HT1080 (cell line): ENCODE data around the gene FLVCR1. TPM values are rescaled to one million over a fixed set of nuclear protein-coding genes. Genes with fewer than 3 reads are reported as not detected.
A peak's percentile ranks its signal among the peaks of the same experiment; 100 is the strongest.
"Not testable (repeated sequence)": the region's sequence is repeated elsewhere in the genome, so short reads cannot be mapped to it uniquely, and the experiment has no call there.

Source experiments
- DNase-seq: peaks from one replicate; pipeline ENCODE4 v3.0.0-alpha.2; 2015; ENCODE audit warnings: low read depth
- polyA plus RNA-seq, 2 experiments: library from polyadenylated mRNA; depleted of rRNA; stranded (reverse); fragments of >200 nt; gene quantifications; 2 replicates each; pipeline ENCODE4 v1.2.3, GENCODE V29; 2015
- total RNA-seq: library from RNA; depleted of rRNA; stranded (reverse); fragments of >200 nt; shearing (Covaris generic); gene quantifications from 2 replicates; pipeline ENCODE4 v1.2.3, GENCODE V29; 2014; rRNA removed

Gene FLVCR1
- 6.9 and 7.9 TPM in 2 replicates for total RNA-seq
- polyA plus RNA-seq (2015; cell fraction: cytosol; rRNA removed) = 2.8 and 2.9 TPM in 2 replicates
- polyA plus RNA-seq (2015; cell fraction: nucleus; rRNA removed) = 9.7 and 12.4 TPM in 2 replicates

DNA sequence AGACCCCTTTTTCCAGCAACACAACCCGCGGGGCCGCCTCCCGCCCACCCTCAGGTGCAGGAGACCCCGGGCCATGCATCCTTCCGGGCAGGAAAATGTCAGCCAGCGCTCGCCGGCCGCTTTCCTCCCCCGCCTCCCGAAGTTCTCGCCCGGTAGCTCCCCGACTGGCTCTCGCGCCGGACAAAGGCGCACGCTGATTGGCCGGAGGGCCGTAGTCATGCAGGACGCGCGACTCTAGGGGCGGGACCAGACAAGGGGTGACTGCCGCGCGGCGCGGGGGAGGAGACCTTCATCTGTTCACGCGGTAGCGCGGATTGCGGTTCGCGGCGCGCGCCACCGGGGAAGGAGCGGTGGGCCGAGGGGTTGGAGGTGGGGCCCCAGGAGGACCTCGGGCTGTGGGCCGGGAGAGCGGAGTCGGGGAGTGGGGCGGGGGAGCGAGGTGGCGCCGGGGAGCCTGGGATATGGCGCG is at the start of gene FLVCR1:
Gene FLVCR1, plus strand, starts transcription at position 284 of the 469 bp plus-strand sequence. Its CDS starts 178 bp downstream, at position 462.
- DNase-seq = peak; percentile 91

DNA sequence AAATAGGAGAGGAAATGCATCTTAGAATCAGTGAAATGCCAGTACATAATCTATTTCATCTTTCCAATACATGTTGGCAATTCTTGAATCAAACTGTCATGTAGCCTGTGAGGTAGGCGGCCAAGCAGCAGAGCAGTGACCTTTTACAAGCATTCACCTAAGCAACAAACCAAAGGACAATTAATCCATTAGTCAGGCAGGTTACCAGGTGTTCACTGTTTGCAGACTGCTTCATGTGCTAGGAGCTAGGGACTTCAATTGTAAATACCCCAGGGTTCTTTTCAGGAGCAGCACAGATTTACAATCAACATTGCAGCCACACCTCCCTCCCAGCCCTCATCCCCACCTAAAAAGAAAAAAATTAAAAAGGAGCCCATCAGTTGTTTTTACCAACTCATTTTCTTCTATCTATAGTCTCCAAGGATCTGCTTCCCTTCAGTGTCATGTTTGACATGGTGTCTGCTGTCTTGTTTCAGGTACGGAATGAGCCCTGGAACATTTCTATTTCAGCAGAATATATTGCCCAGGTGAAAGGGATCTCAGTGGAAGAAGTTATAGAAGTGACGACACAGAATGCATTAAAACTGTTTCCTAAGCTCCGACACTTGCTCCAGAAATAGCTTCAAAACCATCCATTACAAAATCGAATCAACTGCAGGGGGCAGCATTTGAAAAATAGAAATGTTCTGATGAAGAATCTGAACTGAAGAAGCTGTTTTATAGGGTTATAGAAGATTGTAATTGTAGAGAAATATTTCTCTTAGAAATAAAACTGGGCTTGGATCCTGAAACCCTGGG is 43.3 kb upstream of the FLVCR1 start:
- no peak for DNase-seq

DNA sequence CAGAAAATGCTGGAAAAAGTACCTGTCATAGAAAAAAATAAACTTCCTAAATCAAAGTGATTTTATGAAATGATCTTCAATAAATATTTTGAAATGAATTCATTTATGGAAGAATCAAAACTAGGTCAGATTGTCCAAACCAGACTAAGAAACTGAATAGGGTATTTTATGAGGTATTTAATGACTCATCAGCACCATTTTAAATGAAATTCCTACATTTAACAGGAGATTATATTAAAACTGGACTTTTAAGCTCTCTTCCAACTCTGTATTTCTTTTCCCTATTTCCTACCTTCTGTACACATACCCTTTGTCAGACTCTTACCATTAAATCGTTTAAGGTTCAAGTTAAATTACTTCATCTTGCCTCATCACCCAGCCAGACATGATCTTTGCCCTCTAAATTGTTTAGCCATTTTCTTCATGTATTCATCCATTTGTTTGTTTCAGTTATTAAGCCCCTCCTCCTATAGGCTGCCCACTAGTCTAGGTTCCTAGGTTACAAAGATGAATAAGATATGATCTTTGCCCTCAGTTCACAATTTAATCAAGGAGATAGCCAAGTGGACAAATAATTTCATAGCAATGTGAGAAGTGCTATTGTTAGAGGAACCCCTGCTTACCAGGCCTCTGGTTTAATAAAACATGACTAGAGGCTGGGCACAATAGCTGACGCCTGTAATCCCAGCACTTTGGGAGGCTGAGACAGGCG is 41.4 kb upstream of the FLVCR1 start:
- no peak for DNase-seq

DNA sequence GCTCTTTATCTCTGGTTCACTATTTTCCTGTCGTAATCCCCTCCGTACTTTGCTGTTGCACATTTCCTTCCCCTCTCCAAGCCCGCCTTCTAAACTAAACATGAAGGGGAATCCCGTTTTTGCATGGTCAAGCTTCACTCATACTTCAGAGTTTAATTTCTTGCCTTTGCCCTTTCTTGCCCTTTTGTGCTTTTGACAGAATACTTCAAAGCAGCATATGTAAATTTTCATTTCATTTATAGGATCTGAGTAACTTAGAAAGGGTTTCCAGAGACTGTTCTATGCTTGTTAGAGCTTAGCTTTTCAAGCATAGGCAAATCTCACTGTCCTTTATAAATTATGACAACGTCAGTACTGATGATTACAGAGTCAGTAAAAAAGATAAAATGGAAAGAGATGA is 38.3 kb upstream of the FLVCR1 start:
- no peak for DNase-seq

DNA sequence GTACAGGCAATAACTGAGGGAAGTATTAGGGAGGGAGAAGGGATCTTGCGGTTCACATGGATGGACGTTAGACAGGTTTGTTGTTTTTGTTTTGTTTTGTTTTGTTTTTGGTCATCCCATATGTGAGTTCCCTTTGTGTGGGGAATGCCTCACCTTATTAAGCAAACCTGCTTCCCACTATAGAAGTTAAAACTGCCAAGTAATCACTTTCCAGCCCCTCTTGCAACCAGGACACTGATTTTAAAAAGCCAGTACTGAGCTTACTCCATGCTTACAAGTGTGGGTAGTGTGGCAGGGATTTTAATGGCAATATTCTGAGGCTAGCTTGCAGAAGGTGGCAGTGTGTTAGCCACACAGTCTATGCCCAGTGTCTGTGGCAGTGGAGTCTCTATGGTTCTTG is 37.1 kb upstream of the FLVCR1 start:
- no peak for DNase-seq

DNA sequence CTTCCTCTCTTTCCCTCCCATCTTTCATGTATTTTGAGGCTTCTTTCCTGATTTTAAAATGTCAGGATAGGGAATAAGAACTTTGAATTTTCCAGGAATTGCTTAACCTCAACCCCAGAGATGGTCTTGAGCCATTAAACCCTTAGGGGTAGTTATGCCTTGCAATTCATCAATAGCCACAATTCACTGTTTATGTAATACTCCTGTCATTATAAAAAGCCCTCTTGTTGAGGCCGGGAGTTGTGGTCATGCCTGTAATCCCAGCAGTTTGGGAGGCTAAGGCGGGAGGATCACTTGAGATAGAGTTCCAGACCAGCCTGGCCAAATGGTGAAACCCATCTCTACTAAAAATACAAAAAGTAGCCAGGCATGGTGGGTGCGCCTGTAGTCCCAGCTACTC is 35.1 kb upstream of the FLVCR1 start:
- DNase-seq = no peak

DNA sequence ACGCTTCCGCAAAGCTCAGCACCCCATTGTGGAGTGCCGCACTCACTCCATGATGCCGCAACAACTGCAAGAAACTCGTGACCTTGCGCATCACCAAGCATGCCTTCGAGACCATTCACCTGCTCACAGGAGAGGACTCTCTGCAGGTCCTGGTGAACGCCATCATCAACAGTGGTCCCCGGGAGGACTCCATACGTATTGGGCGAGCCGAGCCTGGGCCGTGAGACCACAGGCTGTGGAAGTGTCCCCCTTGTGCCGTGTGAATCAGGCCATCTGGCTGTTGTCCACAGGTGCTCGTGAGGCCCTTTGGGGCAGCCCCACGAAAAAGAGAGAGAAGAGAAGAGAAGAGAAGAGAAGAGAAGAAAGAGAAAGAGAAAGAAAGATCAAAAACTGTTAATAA is 33.9 kb upstream of the FLVCR1 start:
- no peak for DNase-seq

DNA sequence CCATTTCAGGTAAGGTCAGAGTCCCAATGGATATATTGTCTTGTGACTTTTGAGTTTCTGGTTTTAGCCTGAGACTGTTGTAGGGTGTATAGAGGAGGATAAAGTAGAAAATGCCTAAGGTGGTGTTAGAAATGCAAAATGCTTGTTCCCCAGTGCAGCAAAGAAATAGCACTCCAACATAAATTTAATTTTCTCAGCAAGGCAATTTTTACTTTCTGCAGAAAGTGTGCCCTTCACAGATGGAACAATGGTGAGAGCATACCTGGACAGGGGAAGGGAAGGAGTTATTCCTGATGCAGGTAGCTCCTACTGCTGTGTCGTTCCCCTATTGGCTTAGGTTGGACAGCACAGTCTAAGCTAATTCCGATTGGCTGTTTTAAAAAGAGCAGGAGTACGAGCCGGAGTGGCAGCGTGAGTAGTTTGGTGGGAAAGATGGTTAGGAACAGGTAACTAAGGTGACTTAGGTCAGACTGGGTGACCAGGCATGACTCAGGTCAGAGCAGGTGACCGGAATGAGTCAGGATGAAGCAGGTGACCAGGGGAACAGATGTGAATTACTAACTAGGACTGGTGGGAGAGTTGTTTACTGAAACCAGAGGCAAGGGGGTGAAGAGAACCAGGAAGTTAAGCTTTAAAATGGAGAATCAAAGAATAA is 32.1 kb upstream of the FLVCR1 start:
- DNase-seq = peak; percentile 11

DNA sequence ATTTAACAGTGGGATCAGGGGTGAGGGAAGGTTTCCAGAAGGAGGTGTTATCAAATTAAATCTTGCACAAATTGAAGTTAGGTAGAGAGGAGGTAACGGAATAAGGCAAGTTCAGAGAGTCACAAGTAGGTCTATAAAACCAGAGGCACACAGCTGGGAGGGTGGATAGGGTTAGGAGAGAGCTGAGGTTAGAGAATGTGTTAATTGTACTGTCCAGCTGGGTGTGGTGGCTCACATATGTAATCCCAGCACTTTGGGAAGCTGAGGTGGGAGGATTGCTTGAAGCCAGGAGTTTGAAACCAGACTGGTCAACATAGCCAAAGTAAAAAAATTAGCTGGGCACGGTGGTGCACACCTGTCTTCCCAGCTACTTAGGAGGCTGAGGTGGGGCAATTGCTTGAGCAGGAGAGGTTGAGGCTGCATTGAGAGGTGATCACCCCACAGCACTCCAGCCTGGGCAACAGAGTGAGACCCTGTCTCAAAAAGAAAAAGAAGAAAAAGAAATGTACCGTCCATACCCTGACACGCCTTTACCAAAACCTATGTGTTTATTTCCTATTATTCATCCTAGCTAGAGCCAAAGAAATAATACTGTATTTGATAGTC is 30.8 kb upstream of the FLVCR1 start:
- no peak for DNase-seq

DNA sequence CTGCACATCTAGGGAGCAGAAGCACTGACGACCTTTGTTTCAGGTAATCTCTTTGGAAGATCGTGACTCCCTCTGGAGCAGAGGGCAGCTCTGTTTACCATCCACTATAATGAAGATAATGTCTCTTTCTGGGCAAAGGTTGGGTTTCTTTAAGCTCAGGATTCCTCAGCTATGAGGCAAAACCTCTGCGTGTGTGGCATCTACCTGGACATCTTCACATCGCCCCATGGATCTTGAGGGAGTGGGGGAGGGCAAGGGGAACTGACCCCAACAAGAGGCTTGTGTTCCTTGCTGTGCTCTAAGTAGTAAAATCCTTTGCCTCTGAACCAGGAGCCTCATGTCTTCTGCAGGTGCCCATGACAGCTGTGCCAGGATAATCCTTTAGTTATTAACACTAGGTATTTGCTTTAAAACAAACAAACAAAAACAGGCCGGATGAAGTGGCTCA is 30.2 kb upstream of the FLVCR1 start:
- DNase-seq = no peak

DNA sequence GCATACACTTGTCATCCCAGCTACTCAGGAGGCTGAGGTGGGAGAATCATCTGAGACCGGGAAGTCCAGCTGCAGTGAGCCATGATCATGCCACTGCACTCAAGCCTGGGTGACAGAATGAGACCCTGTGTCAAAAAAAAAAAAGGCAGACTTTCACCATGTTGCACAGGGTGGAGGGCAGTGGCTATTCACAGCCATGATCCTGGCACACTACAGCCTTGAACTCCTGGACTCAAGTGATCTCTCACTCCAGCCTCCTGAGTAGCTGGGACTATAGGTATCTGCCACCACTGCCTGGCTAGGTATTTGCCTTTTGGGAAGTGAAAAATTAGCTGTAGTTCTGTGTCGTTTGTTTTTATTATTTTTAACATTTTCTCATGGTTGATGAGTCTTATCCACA is 29.7 kb upstream of the FLVCR1 start:
- no peak for DNase-seq

DNA sequence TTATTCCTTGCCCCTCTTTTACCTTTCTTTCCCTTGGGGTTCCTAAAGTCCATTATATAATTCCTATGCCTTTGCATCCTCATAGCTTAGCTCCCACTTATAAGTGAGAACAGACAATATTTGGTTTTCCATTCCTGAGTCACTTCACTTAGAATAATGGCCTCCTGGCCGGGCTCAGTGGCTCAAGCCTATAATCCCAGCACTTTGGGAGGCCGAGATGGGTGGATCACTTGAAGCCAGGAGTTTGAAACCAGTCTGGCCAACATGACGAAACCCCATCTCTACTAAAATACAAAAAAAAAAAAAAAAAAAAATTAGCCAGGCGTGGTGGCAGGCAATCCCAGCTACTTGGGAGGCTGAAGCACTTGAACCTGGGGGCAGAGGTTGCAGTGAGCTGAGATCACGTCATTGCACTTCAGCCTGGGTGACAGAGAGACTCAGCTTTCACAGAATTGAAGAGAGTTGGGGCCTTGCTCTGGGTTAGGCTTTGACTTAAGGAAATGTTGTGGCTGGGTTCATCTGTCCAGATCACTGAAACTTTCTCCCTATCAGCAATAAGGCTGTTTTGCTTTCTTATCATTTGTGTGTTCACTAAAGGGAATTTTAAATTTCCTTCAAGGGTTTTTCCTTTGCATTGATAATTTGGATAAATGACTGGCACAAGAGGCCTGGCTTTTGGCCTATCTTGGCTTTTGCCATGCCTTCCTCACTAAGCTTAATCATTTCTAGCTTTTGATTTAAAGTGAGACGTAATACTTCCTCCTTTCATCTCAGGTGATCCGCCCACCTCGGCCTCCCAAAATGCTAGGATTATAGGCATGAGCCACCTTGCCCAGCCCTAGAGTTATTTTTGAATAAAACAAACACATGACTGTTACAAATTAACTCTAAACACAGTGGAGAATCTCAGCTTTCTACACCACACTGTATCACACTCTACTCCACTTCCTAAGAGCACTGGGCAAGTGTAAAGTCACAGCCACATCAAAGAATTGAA is 24.6 kb upstream of the FLVCR1 start:
- DNase-seq = not testable (repeated sequence)

DNA sequence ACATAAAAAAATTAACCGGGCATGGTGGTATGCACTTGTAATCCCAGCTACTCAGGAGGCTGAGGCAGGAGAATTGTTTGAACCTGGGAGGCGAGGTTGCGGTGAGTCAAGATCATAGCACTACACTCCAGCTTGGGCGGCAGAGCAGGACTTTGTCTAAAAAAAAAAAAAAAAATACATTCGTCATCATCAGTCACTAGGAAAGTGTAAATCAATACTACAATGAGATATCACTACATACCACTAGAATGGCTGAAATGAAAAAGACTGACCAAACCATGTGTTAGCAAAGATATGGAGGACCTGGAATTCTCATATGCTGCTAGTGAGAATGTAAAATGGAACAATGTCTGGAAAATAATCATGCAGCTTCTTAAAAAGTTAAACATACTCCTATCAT is 19.9 kb upstream of the FLVCR1 start:
- DNase-seq = peak; percentile 58

DNA sequence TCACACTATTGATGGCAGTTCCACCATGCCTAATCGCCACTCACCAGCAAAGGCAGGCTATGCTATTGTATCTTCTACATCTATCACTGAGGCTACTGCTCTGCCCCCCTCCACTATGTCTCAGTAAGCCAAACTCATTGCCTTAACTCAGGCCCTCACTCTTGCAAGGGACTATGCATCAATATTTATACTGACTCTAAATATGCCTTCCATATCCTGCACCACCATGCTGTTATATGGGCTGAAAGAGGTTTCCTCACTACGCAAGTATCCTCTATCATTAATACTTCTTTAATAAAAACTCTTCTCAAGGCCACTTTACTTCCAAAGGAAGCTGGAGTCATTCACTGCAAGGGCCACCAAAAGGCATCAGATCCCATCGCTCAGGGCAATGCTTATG is 13.6 kb upstream of the FLVCR1 start:
- DNase-seq = not testable (repeated sequence)

DNA sequence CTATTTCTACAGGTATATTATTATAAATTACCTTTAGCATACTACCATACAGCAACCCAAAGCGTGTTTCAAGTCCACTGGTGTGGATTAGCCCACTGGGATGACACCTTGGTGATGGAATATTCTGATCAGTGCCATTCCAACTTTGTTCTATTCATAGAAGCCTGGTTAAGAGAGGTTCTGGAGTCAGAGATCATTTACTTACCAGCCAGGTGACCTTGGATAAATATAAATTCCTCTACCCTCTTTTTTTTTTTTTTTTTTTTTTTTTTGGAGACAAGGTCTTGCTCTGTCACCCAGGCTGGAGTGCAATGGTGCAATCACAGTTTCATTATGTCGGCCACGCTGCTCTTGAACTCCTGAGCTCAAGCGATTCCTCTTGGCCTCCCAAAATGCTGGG is 10.5 kb upstream of the FLVCR1 start, which contains the start of gene SPATA45:
Gene SPATA45, minus strand, starts transcription at position 101 of the 400 bp plus-strand sequence. CDS start 11,500 bp downstream, outside the sequence.
- no peak for DNase-seq

DNA sequence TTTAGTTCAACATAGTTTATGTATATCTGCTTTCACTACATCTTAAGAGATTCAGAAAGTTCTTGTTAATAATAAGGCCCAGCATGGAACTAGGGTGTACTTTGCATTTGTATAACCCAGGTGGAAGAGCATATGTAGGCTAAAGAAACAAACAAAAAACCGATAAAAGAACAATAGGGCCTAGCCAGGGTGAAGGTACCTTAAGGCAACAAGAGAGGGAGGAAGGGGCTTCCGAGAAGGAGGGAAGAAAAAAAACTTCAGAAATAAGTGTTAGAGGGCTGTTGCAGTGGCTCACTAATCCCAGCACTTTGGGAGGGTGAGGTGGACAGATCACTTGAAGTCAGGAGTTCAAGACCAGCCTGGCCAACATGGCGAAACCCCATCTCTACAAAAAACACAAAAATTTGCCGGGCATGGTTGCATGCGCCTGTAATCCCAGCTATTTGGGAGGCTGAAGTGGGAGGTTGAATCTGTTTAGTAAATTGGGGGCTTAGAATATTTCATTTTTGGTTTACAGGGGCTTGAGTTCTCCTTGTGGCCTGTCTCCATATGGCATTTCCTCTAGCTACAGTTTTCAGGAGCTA is 5.9 kb upstream of the FLVCR1 start:
- DNase-seq = no peak

DNA sequence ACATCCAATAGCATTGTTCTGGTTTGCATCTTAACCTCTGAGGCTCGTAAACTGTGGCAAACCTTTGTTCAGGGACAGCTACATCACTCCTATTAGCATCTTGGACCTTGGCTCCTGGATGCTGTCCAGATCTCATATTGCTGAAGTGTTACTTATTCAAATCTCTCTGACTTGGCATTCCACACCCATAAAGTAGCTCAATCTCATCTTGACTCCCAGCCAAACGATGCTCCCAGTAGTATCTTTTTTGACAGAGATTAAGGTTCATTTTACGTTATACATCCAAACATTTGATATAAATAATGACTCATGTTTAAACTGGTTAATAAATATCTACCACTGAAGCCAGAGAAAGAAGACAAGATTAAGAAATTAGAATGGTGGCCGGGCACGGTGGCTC is 4.4 kb upstream of the FLVCR1 start:
- no peak for DNase-seq

DNA sequence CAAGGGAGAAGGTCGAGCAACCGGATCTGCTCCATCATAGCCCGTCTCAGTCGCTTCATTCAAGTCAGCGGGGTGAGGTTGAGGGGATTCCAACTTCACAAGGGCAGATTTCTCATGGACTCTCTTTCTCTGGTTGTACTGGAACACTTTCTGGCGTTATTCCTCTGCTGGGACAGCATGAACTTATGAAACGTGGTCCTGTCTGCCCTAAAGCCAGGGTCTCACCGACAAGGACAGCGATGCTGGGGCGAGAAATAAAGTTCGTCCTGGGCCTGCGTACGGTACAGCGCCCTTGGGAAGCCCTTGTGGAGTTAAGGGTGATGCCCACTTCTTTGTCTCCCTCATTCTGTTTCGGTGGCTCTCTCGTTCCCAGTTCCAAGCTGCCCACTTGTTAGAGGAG is 1.3 kb upstream of the FLVCR1 start:
- no peak for DNase-seq

DNA sequence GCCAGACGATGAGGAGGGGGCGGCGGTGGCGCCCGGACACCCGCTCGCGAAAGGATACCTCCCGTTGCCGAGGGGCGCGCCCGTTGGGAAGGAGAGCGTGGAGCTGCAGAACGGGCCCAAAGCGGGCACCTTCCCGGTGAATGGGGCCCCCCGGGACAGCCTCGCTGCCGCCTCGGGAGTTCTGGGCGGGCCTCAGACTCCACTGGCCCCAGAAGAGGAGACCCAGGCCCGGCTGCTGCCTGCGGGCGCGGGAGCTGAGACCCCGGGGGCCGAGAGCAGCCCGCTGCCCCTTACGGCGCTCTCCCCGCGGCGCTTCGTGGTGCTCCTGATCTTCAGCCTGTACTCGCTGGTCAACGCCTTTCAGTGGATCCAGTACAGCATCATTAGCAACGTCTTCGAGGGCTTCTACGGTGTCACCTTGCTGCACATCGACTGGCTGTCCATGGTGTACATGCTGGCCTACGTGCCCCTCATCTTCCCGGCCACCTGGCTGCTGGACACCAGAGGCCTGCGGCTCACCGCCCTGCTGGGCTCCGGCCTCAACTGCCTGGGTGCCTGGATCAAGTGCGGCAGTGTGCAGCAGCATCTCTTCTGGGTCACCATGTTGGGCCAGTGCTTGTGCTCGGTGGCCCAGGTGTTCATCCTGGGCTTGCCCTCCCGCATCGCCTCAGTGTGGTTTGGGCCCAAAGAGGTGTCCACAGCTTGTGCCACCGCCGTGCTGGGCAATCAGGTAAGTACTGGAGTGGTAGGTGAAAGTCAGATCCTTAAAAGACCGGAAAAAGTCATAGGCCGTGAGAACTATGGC is 588 bp downstream of the FLVCR1 start:
- DNase-seq = peak; percentile 24
